Breast epithelium (tissue), 4 donors: ENCODE results near the gene SOX11. TPM values are rescaled to one million over a fixed set of nuclear protein-coding genes. Genes with fewer than 3 reads are reported as not detected.

Experiments
- DNase-seq, 2 donors: peaks; one replicate each; pipeline ENCODE4 v3.0.0-alpha.2; 2019; ENCODE audit warnings: low spot score in 2 of 2
- H3K27ac ChIP-seq, 2 donors: fragments of 200-600 bp; sonication (generic) in 1 of 2; one replicate each; pipeline ENCODE4 v1.5.1; 2016 to 2019; ENCODE audit warnings: mild to moderate bottlenecking in 1 of 2
- H3K27me3 ChIP-seq, 2 donors: fragments of 200-600 bp; sonication (generic) in 1 of 2; one replicate each; pipeline versions ENCODE4 v1.5.1 to v1.6.0; 2017 to 2019; ENCODE audit warnings: control low read depth in 1 of 2, mild to moderate bottlenecking in 1 of 2
- H3K36me3 ChIP-seq: fragments of 200-600 bp; one replicate; pipeline ENCODE4 v1.5.1; 2019
- H3K4me1 ChIP-seq, 2 donors: fragments of 200-600 bp; sonication (generic); one replicate each; pipeline ENCODE4 v1.5.1; 2016 to 2019; ENCODE audit warnings: control low read depth in 1 of 2
- H3K4me3 ChIP-seq, 3 donors: fragments of 200-600 bp; sonication (generic); 1 replicate in 2 of 3; 2 replicates in 1 of 3; pipeline ENCODE4 v1.5.1; 2016 to 2019; ENCODE audit warnings: mild to moderate bottlenecking in 3 of 3, moderate library complexity in 2 of 3
- H3K9me3 ChIP-seq, 2 donors: fragments of 200-600 bp; sonication (generic) in 1 of 2; one replicate each; pipeline ENCODE4 v1.5.1; 2016 to 2019; ENCODE audit warnings: control low read depth in 1 of 2
- POLR2A ChIP-seq: fragments of 450-650 bp; IDR thresholded peaks from one replicate; pipeline ENCODE4 v1.6.1; 2016; ENCODE audit warnings: antibody characterized with exemption, mild to moderate bottlenecking, moderate library complexity
- POLR2AphosphoS5 ChIP-seq, 3 donors: sonication (generic); formaldehyde crosslinking; IDR thresholded peaks; one replicate each; pipeline ENCODE4 v1.6.1; 2017; ENCODE audit warnings: antibody characterized with exemption in 3 of 3
- intact Hi-C: fragments of 100-400 bp; cut with DNase I; formaldehyde crosslinking; loops from one replicate; pipeline ENCODE4 v1.15.1; 2023; ENCODE audit warnings: low total_unique reads
- total RNA-seq, 3 donors: library from RNA; depleted of rRNA; stranded (reverse); fragments of >200 nt; gene quantifications; one replicate each; pipeline ENCODE4 v1.1.0, GENCODE V29; 2016
- TF ChIP-seq, protein P1 (sequence below), 3 donors: fragments of 450-650 bp; IDR thresholded peaks; one replicate each; pipeline ENCODE4 v1.5.1; 2016 to 2017; ENCODE audit warnings: antibody characterized with exemption in 3 of 3, mild to moderate bottlenecking in 3 of 3, moderate library complexity in 3 of 3

Gene SOX11
- total RNA-seq, 3 donors from 2014 or later, result 0.15 to 0.33 TPM; not detected in 1

DNA sequence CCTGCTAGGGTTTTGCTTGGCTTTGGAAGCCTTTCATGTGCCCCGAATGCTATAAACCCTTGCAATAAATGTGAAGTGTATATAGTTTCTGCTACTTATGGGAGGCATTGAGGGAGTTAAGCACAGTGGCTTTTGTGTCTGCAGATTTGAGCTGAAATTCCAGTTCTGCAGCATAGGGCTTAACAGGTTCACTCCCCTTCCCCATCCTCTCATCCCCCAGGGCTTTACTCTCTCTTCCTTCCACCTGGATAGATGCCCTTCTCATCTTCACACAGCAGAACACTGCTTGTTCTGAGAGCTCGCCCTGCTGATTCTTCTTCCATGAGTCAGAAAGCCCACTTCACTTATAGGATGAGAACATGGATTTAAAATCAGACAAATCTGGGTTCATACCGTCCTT lies 37.2 kb downstream of the SOX11 start:
- no peak overlapping the region for H3K27ac ChIP-seq
- intact Hi-C loops, result no loop called here
- no peak for DNase-seq
- H3K27me3 ChIP-seq, result no peaks in the 10 kb centered on the region
- H3K4me3 ChIP-seq, result no peak overlapping the region
- TF ChIP-seq, protein P1, sequence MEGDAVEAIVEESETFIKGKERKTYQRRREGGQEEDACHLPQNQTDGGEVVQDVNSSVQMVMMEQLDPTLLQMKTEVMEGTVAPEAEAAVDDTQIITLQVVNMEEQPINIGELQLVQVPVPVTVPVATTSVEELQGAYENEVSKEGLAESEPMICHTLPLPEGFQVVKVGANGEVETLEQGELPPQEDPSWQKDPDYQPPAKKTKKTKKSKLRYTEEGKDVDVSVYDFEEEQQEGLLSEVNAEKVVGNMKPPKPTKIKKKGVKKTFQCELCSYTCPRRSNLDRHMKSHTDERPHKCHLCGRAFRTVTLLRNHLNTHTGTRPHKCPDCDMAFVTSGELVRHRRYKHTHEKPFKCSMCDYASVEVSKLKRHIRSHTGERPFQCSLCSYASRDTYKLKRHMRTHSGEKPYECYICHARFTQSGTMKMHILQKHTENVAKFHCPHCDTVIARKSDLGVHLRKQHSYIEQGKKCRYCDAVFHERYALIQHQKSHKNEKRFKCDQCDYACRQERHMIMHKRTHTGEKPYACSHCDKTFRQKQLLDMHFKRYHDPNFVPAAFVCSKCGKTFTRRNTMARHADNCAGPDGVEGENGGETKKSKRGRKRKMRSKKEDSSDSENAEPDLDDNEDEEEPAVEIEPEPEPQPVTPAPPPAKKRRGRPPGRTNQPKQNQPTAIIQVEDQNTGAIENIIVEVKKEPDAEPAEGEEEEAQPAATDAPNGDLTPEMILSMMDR (IDR thresholded peaks at IDR 0.05), result no peak
- TF ChIP-seq POLR2AphosphoS5 (IDR thresholded peaks at IDR 0.05) (no peak), POLR2A (no peak)
- no peaks in the 10 kb centered on the region for H3K9me3 ChIP-seq
- H3K36me3 ChIP-seq, result no peaks in the 10 kb centered on the region
- H3K4me1 ChIP-seq, result no peaks in the 10 kb centered on the region

GRCh38 chr2:5730386-5730785 lies 38.2 kb downstream of the SOX11 start:
- Histone ChIP-seq H3K9me3 (no peaks in the 10 kb centered on the region), H3K4me1 (no peaks in the 10 kb centered on the region), H3K27me3 (no peaks in the 10 kb centered on the region), H3K27ac (no peak overlapping the region), H3K4me3 (no peak overlapping the region), H3K36me3 (no peaks in the 10 kb centered on the region)
- intact Hi-C loops, result no loop called here
- DNase-seq, result no peak
- TF ChIP-seq, protein P1 (IDR thresholded peaks at IDR 0.05), result no peak
- TF ChIP-seq POLR2AphosphoS5 (IDR thresholded peaks at IDR 0.05) (no peak), POLR2A (no peak)

- intact Hi-C loops, result no loop called here
- Histone ChIP-seq H3K9me3 (no peaks in the 10 kb centered on the region), H3K4me1 (no peaks in the 10 kb centered on the region), H3K36me3 (no peaks in the 10 kb centered on the region), H3K27me3 (no peaks in the 10 kb centered on the region), H3K27ac (no peak overlapping the region), H3K4me3 (no peak overlapping the region)
- no peak for DNase-seq
- TF ChIP-seq POLR2AphosphoS5 (IDR thresholded peaks at IDR 0.05), result no peak
- no peak for TF ChIP-seq POLR2A
- TF ChIP-seq, protein P1 (IDR thresholded peaks at IDR 0.05), result no peak
Observed at GRCh38 chr2:5734859-5735520, 42.8 kb downstream of the SOX11 start.

GRCh38 chr2:5735521-5735861 lies 43.3 kb downstream of the SOX11 start:
- Histone ChIP-seq H3K9me3 (no peaks in the 10 kb centered on the region), H3K36me3 (no peaks in the 10 kb centered on the region), H3K4me1 (no peaks in the 10 kb centered on the region), H3K27me3 (no peaks in the 10 kb centered on the region), H3K4me3 (no peak overlapping the region), H3K27ac (no peak overlapping the region)
- intact Hi-C loops, result no loop called here
- no peak for DNase-seq
- TF ChIP-seq, protein P1 (IDR thresholded peaks at IDR 0.05), result no peak
- TF ChIP-seq POLR2AphosphoS5 (IDR thresholded peaks at IDR 0.05) (no peak), POLR2A (no peak)

GRCh38 chr2:5736050-5736449 lies 43.9 kb downstream of the SOX11 start:
- intact Hi-C loops, result no loop called here
- TF ChIP-seq, protein P1 (IDR thresholded peaks at IDR 0.05), result no peak
- TF ChIP-seq POLR2AphosphoS5 (IDR thresholded peaks at IDR 0.05), result no peak
- no peak for TF ChIP-seq POLR2A

More at GRCh38 chr2:5736050-5736449, 43.9 kb downstream of the SOX11 start:
- H3K9me3 ChIP-seq, result no peaks in the 10 kb centered on the region
- no peak overlapping the region for H3K4me3 ChIP-seq
- DNase-seq, result no peak
- H3K4me1 ChIP-seq, result no peaks in the 10 kb centered on the region
- H3K27me3 ChIP-seq, result no peaks in the 10 kb centered on the region
- H3K27ac ChIP-seq, result no peak overlapping the region
- no peaks in the 10 kb centered on the region for H3K36me3 ChIP-seq
